GM23338 (cell line): ENCODE measurements around the gene WDR75. TPM values are rescaled to one million over a fixed set of nuclear protein-coding genes. Genes with fewer than 3 reads are reported as not detected.

Experiments used
- ATAC-seq: fragments of 200-7000 bp; cut with Tn5 transposase; 3 replicates; pipeline ENCODE4 v1.9.1; 2020
- DNase-seq: peaks from one replicate; pipeline ENCODE4 v3.0.0-alpha.2; 2015; ENCODE audit warnings: low spot score
- H2AFZ ChIP-seq: fragments of 200-600 bp; sonication (generic); 2 replicates; pipeline ENCODE4 v1.8.0; 2016; ENCODE audit warnings: antibody characterized with exemption, mild to moderate bottlenecking, moderate library complexity
- H3F3A ChIP-seq: fragments of 200-600 bp; sonication (generic); replicated peaks from 2 replicates; pipeline ENCODE4 v1.8.0; 2017; ENCODE audit warnings: antibody characterized with exemption, mixed run types, low read depth
- H3K27ac ChIP-seq: fragments of 200-600 bp; sonication (generic); 2 replicates; pipeline ENCODE4 v1.6.1; 2016; ENCODE audit warnings: low read depth
- H3K27me3 ChIP-seq: fragments of 200-600 bp; sonication (generic); 2 replicates; pipeline ENCODE4 v1.8.0; 2016; ENCODE audit warnings: mild to moderate bottlenecking, mixed run types, moderate library complexity; ENCODE audit not compliant: insufficient read depth
- H3K36me3 ChIP-seq: fragments of 200-600 bp; sonication (generic); 2 replicates; pipeline ENCODE4 v1.8.0; 2016; ENCODE audit warnings: mild to moderate bottlenecking; ENCODE audit not compliant: insufficient read depth
- H3K4me1 ChIP-seq: fragments of 200-600 bp; sonication (generic); 2 replicates; pipeline ENCODE4 v1.8.0; 2016; ENCODE audit warnings: mild to moderate bottlenecking, moderate library complexity; ENCODE audit not compliant: insufficient read depth
- H3K4me2 ChIP-seq: fragments of 200-600 bp; sonication (generic); 2 replicates; pipeline ENCODE4 v1.7.1; 2017; ENCODE audit warnings: mixed run types
- H3K4me3 ChIP-seq: fragments of 200-600 bp; sonication (generic); 2 replicates; pipeline ENCODE4 v1.6.1; 2016; ENCODE audit warnings: mixed run types
- H3K79me2 ChIP-seq: fragments of 200-600 bp; sonication (generic); replicated peaks from 2 replicates; pipeline ENCODE4 v1.8.0; 2017; ENCODE audit warnings: mild to moderate bottlenecking; ENCODE audit not compliant: insufficient read depth
- H3K9me2 ChIP-seq: fragments of 200-600 bp; sonication (generic); 2 replicates; pipeline ENCODE4 v1.8.0; 2017; ENCODE audit not compliant: insufficient read depth
- H4K20me1 ChIP-seq: fragments of 200-600 bp; sonication (generic); replicated peaks from 2 replicates; pipeline ENCODE4 v1.8.0; 2017; ENCODE audit warnings: mild to moderate bottlenecking; ENCODE audit not compliant: insufficient read depth
- H3K27ac Mint-ChIP-seq: 2 replicates; pipeline ENCODE4 v1.8.0; 2020; ENCODE audit warnings: inconsistent platforms, mild to moderate bottlenecking, moderate library complexity, mixed read lengths
- H3K27me3 Mint-ChIP-seq: 3 replicates; pipeline ENCODE4 v1.8.0; 2022; ENCODE audit warnings: low read depth, mild to moderate bottlenecking, moderate library complexity, mixed read lengths, inconsistent platforms; ENCODE audit not compliant: insufficient read depth, poor library complexity
- H3K36me3 Mint-ChIP-seq: 3 replicates; pipeline ENCODE4 v1.8.0; 2021; ENCODE audit warnings: low read depth, mild to moderate bottlenecking, inconsistent platforms, moderate library complexity, mixed read lengths
- H3K4me1 Mint-ChIP-seq: 3 replicates; pipeline ENCODE4 v1.8.0; 2020; ENCODE audit warnings: mild to moderate bottlenecking, inconsistent platforms, mixed read lengths
- H3K4me3 Mint-ChIP-seq: 3 replicates; pipeline ENCODE4 v1.8.0; 2021; ENCODE audit warnings: moderate library complexity, mild to moderate bottlenecking, inconsistent platforms, mixed read lengths
- H3K9me3 Mint-ChIP-seq: 3 replicates; pipeline ENCODE4 v1.8.0; 2020; ENCODE audit warnings: moderate library complexity, mild to moderate bottlenecking, inconsistent platforms, mixed read lengths
- CREB1 ChIP-seq: fragments of 250-450 bp; sonication (Bioruptor Pico); IDR thresholded peaks from 2 replicates; pipeline ENCODE4 v1.5.0; 2020; ENCODE audit warnings: low read depth, mild to moderate bottlenecking, moderate library complexity
- ETS1 ChIP-seq: IDR thresholded peaks from 2 replicates; pipeline ENCODE4 v1.6.1; 2016; ENCODE audit warnings: antibody characterized with exemption
- EZH2 ChIP-seq: fragments of 200-600 bp; sonication (generic); IDR thresholded peaks from one replicate; pipeline ENCODE4 v1.8.0; 2017; ENCODE audit warnings: antibody characterized with exemption, mild to moderate bottlenecking, low read depth; ENCODE audit not compliant: unreplicated experiment
- EZH2phosphoT487 ChIP-seq: fragments of 200-600 bp; sonication (generic); IDR thresholded peaks from one replicate; pipeline ENCODE4 v1.8.1; 2018; ENCODE audit warnings: antibody characterized with exemption; ENCODE audit not compliant: unreplicated experiment
- JUNB ChIP-seq: IDR thresholded peaks from one replicate; pipeline ENCODE4 v1.6.1; 2016; ENCODE audit warnings: antibody characterized with exemption; ENCODE audit not compliant: unreplicated experiment
- NANOG ChIP-seq: IDR thresholded peaks from 2 replicates; pipeline ENCODE4 v1.6.1; 2016; ENCODE audit warnings: antibody characterized with exemption, borderline replicate concordance
- POLR2AphosphoS5 ChIP-seq: IDR thresholded peaks from 2 replicates; pipeline ENCODE4 v1.6.1; 2016; ENCODE audit warnings: antibody characterized with exemption, low read depth
- REST ChIP-seq: IDR thresholded peaks from one replicate; pipeline ENCODE4 v1.6.1; 2018; ENCODE audit warnings: antibody characterized with exemption; ENCODE audit not compliant: unreplicated experiment
- STAT1 ChIP-seq: IDR thresholded peaks from one replicate; pipeline ENCODE4 v1.6.1; 2016; ENCODE audit warnings: antibody characterized with exemption; ENCODE audit not compliant: unreplicated experiment
- ZNF114 ChIP-seq: fragments of 250-450 bp; sonication (Bioruptor Pico); IDR thresholded peaks from 2 replicates; pipeline ENCODE4 v1.5.0; 2020; ENCODE audit warnings: mild to moderate bottlenecking, moderate library complexity
- ZNF331 ChIP-seq: fragments of 250-450 bp; sonication (Bioruptor Pico); IDR thresholded peaks from 2 replicates; pipeline ENCODE4 v1.5.0; 2020; ENCODE audit warnings: low read depth, mild to moderate bottlenecking, moderate library complexity
- ZNF462 ChIP-seq: fragments of 250-450 bp; sonication (Bioruptor Pico); IDR thresholded peaks from 2 replicates; pipeline ENCODE4 v1.5.0; 2020; ENCODE audit warnings: mild to moderate bottlenecking, moderate library complexity
- polyA plus RNA-seq: library from polyadenylated mRNA; unstranded; fragments of >200 nt; fragmentation: Nextera tagmentation; extraction: Ambion mirVana; gene quantifications from 2 replicates; pipeline ENCODE4 v1.2.1, GENCODE V29; 2016
- total RNA-seq: library from RNA; depleted of rRNA; stranded (reverse); fragments of >200 nt; shearing (Covaris generic); gene quantifications from 2 replicates; pipeline ENCODE4 v1.2.3, GENCODE V29; 2014

Gene WDR75
- total and polyA plus RNA-seq, 2 experiments from 2014 or later = 57.2 to 80.9 TPM

GRCh38 chr2:189486237-189486770 is 45.0 kb downstream of the WDR75 start (continued):
- TF ChIP-seq REST = no peak

GRCh38 chr2:189487283-189488007 is 46.2 kb downstream of the WDR75 start:
- H3K36me3 ChIP-seq = no peaks in the 10 kb centered on the region
- no peak overlapping the region for H3K4me2 ChIP-seq
- no peaks in the 10 kb centered on the region; the same call in 2 of the 3 replicates for H3K4me1 Mint-ChIP-seq
- DNase-seq (no peak), ATAC-seq (no peak)
- no peak overlapping the region for H3K4me3 Mint-ChIP-seq
- no peaks in the 10 kb centered on the region for H3K9me2 ChIP-seq
- no peaks in the 10 kb centered on the region for H3K79me2 ChIP-seq
- H3K27me3 Mint-ChIP-seq = no peaks in the 10 kb centered on the region
- H3K36me3 Mint-ChIP-seq = no peaks in the 10 kb centered on the region
- H3F3A ChIP-seq = no peaks in the 10 kb centered on the region
- H3K27ac Mint-ChIP-seq = no peak overlapping the region
- H3K27ac ChIP-seq = no peak overlapping the region
- H3K9me3 Mint-ChIP-seq = no peaks in the 10 kb centered on the region
- H4K20me1 ChIP-seq = no peaks in the 10 kb centered on the region
- H2AFZ ChIP-seq = no peak overlapping the region
- H3K4me3 ChIP-seq = no peak overlapping the region
- H3K4me1 ChIP-seq = no peaks in the 10 kb centered on the region
- H3K27me3 ChIP-seq = no peaks in the 10 kb centered on the region
- TF ChIP-seq CREB1 (CRISPR knock-in tag) = no peak
- TF ChIP-seq NANOG = no peak
- TF ChIP-seq EZH2 = no peak
- TF ChIP-seq JUNB = no peak
- no peak for TF ChIP-seq POLR2AphosphoS5
- TF ChIP-seq STAT1 = no peak
- no peak for TF ChIP-seq ETS1
- TF ChIP-seq ZNF331 = no peak
- no peak for TF ChIP-seq ZNF462 (CRISPR knock-in tag)
- TF ChIP-seq ZNF114 = no peak
- no peak for TF ChIP-seq EZH2phosphoT487
